ENCODE data around the gene CT45A2. TPM values are rescaled to one million over a fixed set of nuclear protein-coding genes. Genes with fewer than 3 reads are reported as not detected.
"Not testable (repeated sequence)": the region's sequence is repeated elsewhere in the genome, so short reads cannot be mapped to it uniquely, and the experiment has no call there.

The CT45A2 gene
- total RNA-seq = not detected in 2 replicates

- H3K4me3 Mint-ChIP-seq (ENCODE audit: low read depth); H3K27ac Mint-ChIP-seq; H3K9me3 Mint-ChIP-seq; DNase-seq (ENCODE audit: low spot score); H3K27me3 Mint-ChIP-seq (ENCODE audit: low read depth); H3K4me1 Mint-ChIP-seq (ENCODE audit: low read depth); H3K36me3 Mint-ChIP-seq (ENCODE audit: low read depth); intact Hi-C loops (cut with micrococcal nuclease): not testable (repeated sequence)
Observed at GRCh38 chrX:135819912-135820311, at the start of gene CT45A2. Gene CT45A2, minus strand, starts transcription at chrX:135820012. Its CDS starts 3,747 bp downstream, at chrX:135816265.

GRCh38 chrX:135854438-135854837 lies 34.6 kb upstream of the CT45A2 start, which contains the start of gene CT45A8:
Gene CT45A8, minus strand, starts transcription at chrX:135854538. Its CDS starts 3,755 bp downstream, at chrX:135850783.
- H3K4me1 Mint-ChIP-seq (ENCODE audit: low read depth); H3K36me3 Mint-ChIP-seq (ENCODE audit: low read depth); H3K27me3 Mint-ChIP-seq (ENCODE audit: low read depth); intact Hi-C loops (cut with micrococcal nuclease); DNase-seq (ENCODE audit: low spot score); H3K27ac Mint-ChIP-seq; H3K4me3 Mint-ChIP-seq (ENCODE audit: low read depth); H3K9me3 Mint-ChIP-seq: not testable (repeated sequence)

GRCh38 chrX:135837180-135837579 lies 17.4 kb upstream of the CT45A2 start, which contains the start of gene CT45A7:
Gene CT45A7, minus strand, starts transcription at chrX:135837280. Its CDS starts 3,747 bp downstream, at chrX:135833533.
- H3K27ac Mint-ChIP-seq; DNase-seq (ENCODE audit: low spot score); H3K36me3 Mint-ChIP-seq (ENCODE audit: low read depth); H3K4me1 Mint-ChIP-seq (ENCODE audit: low read depth); H3K4me3 Mint-ChIP-seq (ENCODE audit: low read depth); H3K9me3 Mint-ChIP-seq; intact Hi-C loops (cut with micrococcal nuclease); H3K27me3 Mint-ChIP-seq (ENCODE audit: low read depth): not testable (repeated sequence)

GRCh38 chrX:135802687-135803086 lies 17.1 kb downstream of the CT45A2 start, which contains the start of gene CT45A6:
Gene CT45A6, minus strand, starts transcription at chrX:135802787. Its CDS starts 3,794 bp downstream, at chrX:135798993.
- H3K36me3 Mint-ChIP-seq (ENCODE audit: low read depth); H3K9me3 Mint-ChIP-seq; intact Hi-C loops (cut with micrococcal nuclease); H3K4me3 Mint-ChIP-seq (ENCODE audit: low read depth); DNase-seq (ENCODE audit: low spot score); H3K27me3 Mint-ChIP-seq (ENCODE audit: low read depth); H3K4me1 Mint-ChIP-seq (ENCODE audit: low read depth); H3K27ac Mint-ChIP-seq: not testable (repeated sequence)

- H3K27ac Mint-ChIP-seq; H3K4me3 Mint-ChIP-seq (ENCODE audit: low read depth); H3K27me3 Mint-ChIP-seq (ENCODE audit: low read depth); intact Hi-C loops (cut with micrococcal nuclease); H3K9me3 Mint-ChIP-seq; H3K4me1 Mint-ChIP-seq (ENCODE audit: low read depth); H3K36me3 Mint-ChIP-seq (ENCODE audit: low read depth); DNase-seq (ENCODE audit: low spot score): not testable (repeated sequence)
Observed at GRCh38 chrX:135785403-135785802, 34.4 kb downstream of the CT45A2 start, which contains the start of gene CT45A5. Gene CT45A5, minus strand, starts transcription at chrX:135785503. Its CDS starts 3,774 bp downstream, at chrX:135781729.

- DNase-seq (ENCODE audit: low spot score); intact Hi-C loops (cut with micrococcal nuclease); H3K9me3 Mint-ChIP-seq; H3K36me3 Mint-ChIP-seq (ENCODE audit: low read depth); H3K4me1 Mint-ChIP-seq (ENCODE audit: low read depth); H3K4me3 Mint-ChIP-seq (ENCODE audit: low read depth); H3K27ac Mint-ChIP-seq; H3K27me3 Mint-ChIP-seq (ENCODE audit: low read depth): not testable (repeated sequence)
Observed at GRCh38 chrX:135768091-135768490, 51.7 kb downstream of the CT45A2 start, which contains the start of gene CT45A3. Gene CT45A3, minus strand, starts transcription at chrX:135768191. Its CDS starts 3,747 bp downstream, at chrX:135764444.

Other genes starting within 250 kb of the CT45A2 start
- not detected in 2 replicates for gene CT45A1, start 106.4 kb downstream of the CT45A2 start, total RNA-seq
- gene CT45A3, start 51.8 kb downstream of the CT45A2 start, total RNA-seq = not detected in 2 replicates
- gene CT45A5, start 34.5 kb downstream of the CT45A2 start, total RNA-seq = not detected in 2 replicates
- gene CT45A6, start 17.2 kb downstream of the CT45A2 start, total RNA-seq = not detected in 2 replicates
- gene CT45A7, start 17.3 kb upstream of the CT45A2 start, total RNA-seq = not detected in 2 replicates
- gene CT45A8, start 34.5 kb upstream of the CT45A2 start, total RNA-seq = not detected in 2 replicates
- not detected in 2 replicates for gene CT45A9, start 51.8 kb upstream of the CT45A2 start, total RNA-seq
- not detected in 2 replicates for gene CT45A10, start 73.4 kb upstream of the CT45A2 start, total RNA-seq
- not detected in 2 replicates for gene SAGE1, start 73.7 kb upstream of the CT45A2 start, total RNA-seq
- 24.0 and 24.6 TPM in 2 replicates for gene MMGT1, start 154.0 kb upstream of the CT45A2 start, total RNA-seq
- 10.5 and 10.7 TPM in 2 replicates for gene SLC9A6, start 165.4 kb upstream of the CT45A2 start, total RNA-seq